HEK293T (cell line): ENCODE results near the gene PRICKLE2.

Experiments
- CTCF ChIA-PET: fragments of 350-600 bp; formaldehyde crosslinking; extraction: SDS; loops from one replicate; lab custom pipeline; 2021; ENCODE audit warnings: antibody characterized with exemption, inconsistent platforms; lab: Yijun Ruan, JAX
- POLR2A ChIA-PET: fragments of 350-600 bp; formaldehyde crosslinking; extraction: SDS; loops from one replicate; lab custom pipeline; 2020; ENCODE audit warnings: antibody characterized with exemption, inconsistent platforms; lab: Yijun Ruan, JAX
- DNase-seq: peaks from one replicate; pipeline ENCODE4 v3.0.0; 2012; ENCODE audit warnings: mixed read lengths; ENCODE audit errors: extremely low spot score
- ARNT ChIP-seq: fragments of 450-650 bp; IDR thresholded peaks from 2 replicates; pipeline ENCODE4 v1.6.1; 2017; ENCODE audit warnings: mild to moderate bottlenecking
- BHLHE40 ChIP-seq: fragments of 450-650 bp; IDR thresholded peaks from 2 replicates; pipeline ENCODE4 v1.6.1; 2016; ENCODE audit warnings: mild to moderate bottlenecking, moderate library complexity, borderline replicate concordance
- CTBP1 ChIP-seq: fragments of 450-650 bp; IDR thresholded peaks from 2 replicates; pipeline ENCODE4 v1.6.1; 2016; ENCODE audit warnings: borderline replicate concordance
- ELF4 ChIP-seq: fragments of 450-650 bp; IDR thresholded peaks from 2 replicates; pipeline ENCODE4 v1.6.1; 2017; ENCODE audit warnings: antibody characterized with exemption
- FOXA1 ChIP-seq: fragments of 450-650 bp; IDR thresholded peaks from 2 replicates; pipeline ENCODE4 v1.6.1; 2016; ENCODE audit warnings: mild to moderate bottlenecking
- FOXK2 ChIP-seq: fragments of 450-650 bp; IDR thresholded peaks from 2 replicates; pipeline ENCODE4 v1.6.1; 2016; ENCODE audit warnings: mild to moderate bottlenecking
- FOXM1 ChIP-seq: fragments of 450-650 bp; IDR thresholded peaks from 2 replicates; pipeline ENCODE4 v1.6.1; 2017; ENCODE audit warnings: mild to moderate bottlenecking, borderline replicate concordance
- HDGF ChIP-seq: fragments of 450-650 bp; IDR thresholded peaks from 2 replicates; pipeline ENCODE4 v1.6.1; 2017; ENCODE audit warnings: antibody characterized with exemption, borderline replicate concordance
- L3MBTL2 ChIP-seq: fragments of 450-650 bp; conservative IDR thresholded peaks from 2 replicates; pipeline ENCODE4 v1.6.1; 2016; ENCODE audit warnings: mild to moderate bottlenecking
- LEF1 ChIP-seq: fragments of 450-650 bp; IDR thresholded peaks from 2 replicates; pipeline ENCODE4 v1.6.1; 2017; ENCODE audit warnings: mild to moderate bottlenecking, borderline replicate concordance
- NFRKB ChIP-seq: fragments of 450-650 bp; IDR thresholded peaks from 2 replicates; pipeline ENCODE4 v1.6.1; 2016; ENCODE audit warnings: mild to moderate bottlenecking, moderate library complexity
- SP1 ChIP-seq: fragments of 450-650 bp; IDR thresholded peaks from 2 replicates; pipeline ENCODE4 v1.6.1; 2017
- SUZ12 ChIP-seq: fragments of 450-650 bp; IDR thresholded peaks from 2 replicates; pipeline ENCODE4 v1.6.1; 2016; ENCODE audit warnings: mild to moderate bottlenecking
- TARDBP ChIP-seq: fragments of 450-650 bp; IDR thresholded peaks from 2 replicates; pipeline ENCODE4 v1.6.1; 2016
- ZNF384 ChIP-seq: fragments of 450-650 bp; IDR thresholded peaks from 2 replicates; pipeline ENCODE4 v1.6.1; 2016
- TF ChIP-seq, protein P1 (sequence below): fragments of 450-650 bp; IDR thresholded peaks from 2 replicates; pipeline ENCODE4 v1.6.1; 2016

PRICKLE2 gene

DNA sequence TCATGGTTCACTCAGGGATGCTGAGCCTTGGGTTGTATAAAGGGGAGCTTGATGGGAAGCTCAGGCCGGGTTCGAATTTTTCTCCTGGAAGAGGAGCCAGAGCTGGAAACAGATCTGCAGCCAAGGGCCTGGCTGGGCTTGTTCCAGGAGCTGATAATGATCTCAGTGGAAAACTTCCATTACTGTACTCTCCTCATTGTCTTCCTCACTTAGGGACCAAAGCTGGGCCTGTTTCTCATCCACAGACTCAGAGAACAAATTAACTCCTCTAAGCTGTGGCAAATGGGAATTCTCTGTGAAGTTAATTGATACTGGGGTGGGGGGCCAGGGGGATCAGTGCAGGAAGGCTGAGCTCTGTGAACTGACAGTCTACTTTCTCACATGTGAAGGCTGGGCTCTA is 92.0 kb downstream of the PRICKLE2 start:
- no peak for DNase-seq
- TF ChIP-seq L3MBTL2 (no peak), ARNT (no peak), BHLHE40 (no peak)
- TF ChIP-seq, protein P1, sequence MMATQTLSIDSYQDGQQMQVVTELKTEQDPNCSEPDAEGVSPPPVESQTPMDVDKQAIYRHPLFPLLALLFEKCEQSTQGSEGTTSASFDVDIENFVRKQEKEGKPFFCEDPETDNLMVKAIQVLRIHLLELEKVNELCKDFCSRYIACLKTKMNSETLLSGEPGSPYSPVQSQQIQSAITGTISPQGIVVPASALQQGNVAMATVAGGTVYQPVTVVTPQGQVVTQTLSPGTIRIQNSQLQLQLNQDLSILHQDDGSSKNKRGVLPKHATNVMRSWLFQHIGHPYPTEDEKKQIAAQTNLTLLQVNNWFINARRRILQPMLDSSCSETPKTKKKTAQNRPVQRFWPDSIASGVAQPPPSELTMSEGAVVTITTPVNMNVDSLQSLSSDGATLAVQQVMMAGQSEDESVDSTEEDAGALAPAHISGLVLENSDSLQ, result no peak
- ChIA-PET CTCF (no interaction called here), POLR2A (no interaction called here)

DNA sequence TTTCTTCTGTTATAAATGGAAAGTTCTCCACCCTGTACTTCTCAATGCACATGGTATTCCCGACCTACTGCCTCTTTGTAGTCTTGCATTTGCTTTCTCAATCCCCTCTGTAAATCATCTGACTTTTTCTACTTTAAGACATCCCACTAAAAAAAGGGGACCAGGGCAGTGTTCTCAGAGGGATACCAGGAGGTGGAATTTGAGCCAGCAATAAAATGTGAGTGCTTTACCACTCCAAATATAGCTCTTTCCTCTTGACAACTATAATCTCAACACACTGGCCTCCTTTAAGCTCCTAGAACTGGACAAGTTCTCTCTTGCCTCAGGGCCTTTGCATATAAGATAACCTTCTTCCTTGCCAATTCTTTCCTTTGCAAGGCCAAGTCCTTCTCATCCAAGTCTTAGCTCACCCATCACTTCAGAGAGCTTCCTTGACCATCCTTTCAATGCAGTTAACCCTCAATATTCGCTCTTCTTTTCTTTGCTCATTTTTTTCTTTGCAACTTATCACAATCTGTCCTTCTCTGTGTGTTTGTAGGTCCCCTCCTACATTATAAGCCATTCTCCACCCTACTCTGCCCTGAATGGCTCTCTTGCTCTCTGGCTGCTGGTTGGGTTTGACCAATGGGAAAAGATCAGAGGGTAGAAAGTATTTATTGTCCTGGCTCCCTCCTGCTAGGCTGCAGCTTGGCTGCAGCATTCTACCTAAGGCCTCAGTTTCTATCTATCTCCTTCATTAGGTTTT is 93.4 kb downstream of the PRICKLE2 start:
- ChIA-PET POLR2A (no interaction called here), CTCF (no interaction called here)
- DNase-seq, result no peak
- TF ChIP-seq TARDBP, result no peak
- no peak for TF ChIP-seq HDGF
- TF ChIP-seq, protein P1, result peak; percentile 72

DNA sequence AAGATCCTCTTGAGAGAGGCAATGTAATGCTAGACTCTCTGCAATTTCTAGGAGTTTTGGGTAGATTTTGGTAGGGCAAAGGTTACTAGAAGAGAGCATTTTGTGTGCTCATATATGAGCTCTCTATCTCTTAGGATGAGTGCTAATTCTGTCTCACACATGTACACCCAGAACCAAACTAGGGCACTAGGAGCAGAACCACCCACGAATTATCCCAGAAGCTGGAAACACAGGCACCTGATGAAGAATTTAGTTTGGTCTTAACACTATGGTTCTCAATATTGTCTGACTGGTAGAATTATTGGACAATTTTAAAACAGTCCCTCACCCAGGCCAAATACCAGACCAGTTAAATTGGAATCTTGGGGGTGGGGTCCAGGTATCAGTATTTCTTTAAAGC is 94.8 kb downstream of the PRICKLE2 start:
- DNase-seq, result no peak
- CTCF ChIA-PET, result no interaction called here
- TF ChIP-seq HDGF (no peak), CTBP1 (no peak), LEF1 (no peak), ARNT (no peak), FOXM1 (no peak), BHLHE40 (no peak), TARDBP (no peak), SUZ12 (no peak), FOXA1 (no peak), L3MBTL2 (no peak), ZNF384 (no peak), NFRKB (no peak), SP1 (no peak), ELF4 (no peak), FOXK2 (no peak)
- TF ChIP-seq, protein P1, result no peak
- POLR2A ChIA-PET, result no interaction called here

DNA sequence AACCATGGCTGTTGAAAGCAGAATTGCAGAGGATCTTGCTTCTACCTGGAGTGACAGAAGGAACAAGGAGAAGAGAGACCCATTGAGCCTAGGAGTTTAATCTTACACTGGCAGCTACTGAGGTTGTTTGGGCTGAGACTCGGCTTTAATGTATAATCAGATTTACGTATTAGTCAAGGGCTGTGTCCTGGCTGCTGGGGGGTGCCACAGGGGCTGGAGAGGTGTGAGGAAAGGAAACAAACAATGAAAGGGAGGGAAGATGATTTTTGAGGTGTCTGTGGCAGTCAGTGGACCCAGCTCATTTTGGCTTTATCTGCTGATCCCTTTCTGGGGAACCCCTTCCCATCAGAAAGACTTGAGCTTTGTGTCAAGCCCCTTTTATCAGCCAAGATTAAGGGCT is 95.7 kb downstream of the PRICKLE2 start:
- CTCF ChIA-PET, result no interaction called here
- no peak for TF ChIP-seq ZNF384
- no peak for TF ChIP-seq HDGF
- no peak for TF ChIP-seq ELF4
- no peak for TF ChIP-seq FOXA1
- TF ChIP-seq TARDBP, result no peak
- no peak for TF ChIP-seq SP1
- TF ChIP-seq NFRKB, result no peak
- TF ChIP-seq FOXK2, result no peak
- no peak for TF ChIP-seq CTBP1
- no peak for TF ChIP-seq FOXM1
- TF ChIP-seq LEF1, result no peak
- no peak for TF ChIP-seq ARNT
- TF ChIP-seq, protein P1, result no peak
- TF ChIP-seq L3MBTL2, result no peak
- no peak for TF ChIP-seq SUZ12
- TF ChIP-seq BHLHE40, result no peak
- POLR2A ChIA-PET, result no interaction called here
- DNase-seq, result no peak

DNA sequence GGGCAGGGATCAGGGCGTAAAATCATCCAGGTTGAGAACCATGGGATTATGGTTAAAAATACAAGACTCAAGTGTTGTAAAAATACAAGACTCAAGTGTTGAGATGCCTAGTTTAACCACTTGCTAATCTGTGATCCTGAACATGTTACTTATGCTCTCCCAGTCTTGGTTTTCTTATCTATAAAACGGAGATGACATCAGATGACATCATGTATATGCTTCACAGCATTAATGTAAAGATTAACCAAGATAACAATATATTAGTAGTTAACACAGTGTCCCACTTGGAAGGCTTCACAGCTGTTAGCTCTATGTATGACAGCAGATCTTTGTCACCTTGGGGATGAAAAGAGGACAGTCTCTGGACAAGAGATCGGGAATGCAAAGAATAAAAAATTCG is 96.2 kb downstream of the PRICKLE2 start:
- POLR2A ChIA-PET, result no interaction called here
- CTCF ChIA-PET, result no interaction called here
- no peak for DNase-seq
- no peak for TF ChIP-seq L3MBTL2
- 0 out of 2 replicates have a peak, but pooled peaks have one; percentile 13 for TF ChIP-seq LEF1

DNA sequence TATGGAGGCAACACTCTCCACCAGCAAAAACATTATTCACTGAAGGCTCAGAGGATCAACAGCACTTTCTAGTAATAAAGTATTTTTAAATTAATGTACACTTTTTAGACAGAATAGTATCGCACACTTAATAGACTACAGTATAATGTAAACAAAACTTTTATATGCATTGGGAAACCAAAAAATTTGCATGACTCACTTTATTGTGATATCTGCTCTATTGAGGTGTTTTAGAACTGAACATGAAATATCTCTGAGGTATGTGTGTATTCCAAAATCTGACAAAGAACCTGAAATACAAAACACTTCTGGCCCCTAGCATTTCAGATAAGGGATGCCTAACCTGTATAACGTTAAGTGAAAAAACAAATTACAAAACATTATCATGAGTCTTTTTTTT is 99.7 kb downstream of the PRICKLE2 start:
- POLR2A ChIA-PET, result no interaction called here
- no peak for TF ChIP-seq FOXM1
- no peak for TF ChIP-seq ARNT
- no peak for TF ChIP-seq FOXK2
- TF ChIP-seq SUZ12, result no peak
- TF ChIP-seq, protein P1, result no peak
- TF ChIP-seq NFRKB, result no peak
- TF ChIP-seq BHLHE40, result no peak
- no peak for TF ChIP-seq L3MBTL2
- no peak for TF ChIP-seq ELF4
- TF ChIP-seq ZNF384, result no peak
- CTCF ChIA-PET, result no interaction called here
- no peak for DNase-seq
